ENCODE data around the gene PDLIM4. TPM values are rescaled to one million over a fixed set of nuclear protein-coding genes. Genes with fewer than 3 reads are reported as not detected.

The PDLIM4 gene
- total and polyA plus RNA-seq, 9 donors: 3.4 to 63.4 (median 40.8) TPM

DNA sequence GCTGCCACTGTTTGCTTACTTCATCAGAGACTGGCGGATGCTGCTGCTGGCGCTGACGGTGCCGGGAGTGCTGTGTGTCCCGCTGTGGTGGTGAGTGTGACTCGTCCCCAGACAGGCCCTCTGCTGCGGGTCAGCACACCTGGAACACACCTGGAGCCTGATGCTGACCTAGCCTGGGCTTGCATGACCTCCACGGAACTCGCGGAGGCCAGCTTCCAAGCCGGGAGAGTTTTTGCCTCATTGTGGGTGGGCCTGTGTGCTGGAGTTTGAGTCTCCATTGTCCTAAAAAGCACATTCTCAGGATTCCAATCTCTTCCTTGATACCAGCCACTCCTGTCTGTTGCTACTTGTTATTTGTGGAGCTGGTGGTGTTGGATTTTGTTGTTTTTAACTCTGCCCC lies 64.8 kb downstream of the PDLIM4 start:
- TF ChIP-seq, protein P1, sequence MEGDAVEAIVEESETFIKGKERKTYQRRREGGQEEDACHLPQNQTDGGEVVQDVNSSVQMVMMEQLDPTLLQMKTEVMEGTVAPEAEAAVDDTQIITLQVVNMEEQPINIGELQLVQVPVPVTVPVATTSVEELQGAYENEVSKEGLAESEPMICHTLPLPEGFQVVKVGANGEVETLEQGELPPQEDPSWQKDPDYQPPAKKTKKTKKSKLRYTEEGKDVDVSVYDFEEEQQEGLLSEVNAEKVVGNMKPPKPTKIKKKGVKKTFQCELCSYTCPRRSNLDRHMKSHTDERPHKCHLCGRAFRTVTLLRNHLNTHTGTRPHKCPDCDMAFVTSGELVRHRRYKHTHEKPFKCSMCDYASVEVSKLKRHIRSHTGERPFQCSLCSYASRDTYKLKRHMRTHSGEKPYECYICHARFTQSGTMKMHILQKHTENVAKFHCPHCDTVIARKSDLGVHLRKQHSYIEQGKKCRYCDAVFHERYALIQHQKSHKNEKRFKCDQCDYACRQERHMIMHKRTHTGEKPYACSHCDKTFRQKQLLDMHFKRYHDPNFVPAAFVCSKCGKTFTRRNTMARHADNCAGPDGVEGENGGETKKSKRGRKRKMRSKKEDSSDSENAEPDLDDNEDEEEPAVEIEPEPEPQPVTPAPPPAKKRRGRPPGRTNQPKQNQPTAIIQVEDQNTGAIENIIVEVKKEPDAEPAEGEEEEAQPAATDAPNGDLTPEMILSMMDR (IDR thresholded peaks at IDR 0.05): no peak
- TF ChIP-seq POLR2A (IDR thresholded peaks at IDR 0.05): no peak
- no peak for TF ChIP-seq EP300 (IDR thresholded peaks at IDR 0.05)
- Histone ChIP-seq H3K27ac (no peak overlapping the region), H3K9me3 (no peaks in the 10 kb centered on the region), H3K4me1 (ENCODE audit: insufficient read depth) (no peaks in the 10 kb centered on the region), H3K36me3 (no peaks in the 10 kb centered on the region), H3K4me3 (no peak overlapping the region), H3K27me3 (no peaks in the 10 kb centered on the region)
- intact Hi-C loops (cut with DNase I): no loop called here
- no peak for DNase-seq
- 32 to 40% (median 32%) methylated on average over 11 of the region's 11 CpGs for WGBS, 3 donors

Small RNA genes within 50 kb of the gene (microRNA-seq; reads per million reads assigned to microRNA genes)
- gene MIR6830: 0 reads per million in 3 donors

Other genes with a start within 250 kb of the PDLIM4 start
- gene ACSL6, start 246.0 kb upstream of the PDLIM4 start, total RNA-seq: under 1 TPM in 6 of 7 donors, not detected in 1; 0.07 to 0.34 (median 0.22) TPM
- gene ACSL6, start 246.0 kb upstream of the PDLIM4 start, polyA plus RNA-seq: under 1 TPM; 0.17 to 0.65 TPM
- not detected for gene IL3, start 197.0 kb upstream of the PDLIM4 start, total RNA-seq
- gene IL3, start 197.0 kb upstream of the PDLIM4 start, polyA plus RNA-seq: not detected
- under 1 TPM in 1 of 7 donors, not detected in 6; 0.28 TPM for gene CSF2, start 183.9 kb upstream of the PDLIM4 start, total RNA-seq
- not detected for gene CSF2, start 183.9 kb upstream of the PDLIM4 start, polyA plus RNA-seq
- gene P4HA2, start 29.8 kb upstream of the PDLIM4 start, total RNA-seq: 10 to 100 TPM in 5 of 7 donors, 1 to 10 TPM in 2; 3.9 to 36.9 (median 15.4) TPM
- 10 to 100 TPM in 1 of 2 donors, 1 to 10 TPM in 1; 4.6 to 25.8 TPM for gene P4HA2, start 29.8 kb upstream of the PDLIM4 start, polyA plus RNA-seq
- gene SLC22A4, start 36.7 kb downstream of the PDLIM4 start, total RNA-seq: 1 to 10 TPM in 6 of 7 donors, under 1 TPM in 1; 0.72 to 7.7 (median 3.0) TPM
- 1 to 10 TPM; 1.1 to 1.7 TPM for gene SLC22A4, start 36.7 kb downstream of the PDLIM4 start, polyA plus RNA-seq
- gene SLC22A5, start 112.0 kb downstream of the PDLIM4 start, total RNA-seq: 10 to 100 TPM in 6 of 7 donors, 1 to 10 TPM in 1; 8.7 to 37.5 (median 10.6) TPM
- gene SLC22A5, start 112.0 kb downstream of the PDLIM4 start, polyA plus RNA-seq: 10 to 100 TPM in 1 of 2 donors, 1 to 10 TPM in 1; 5.2 to 10.4 TPM
- gene IRF1, start 233.1 kb downstream of the PDLIM4 start, total RNA-seq: 100 to 1,000 TPM in 1 of 7 donors, 10 to 100 TPM in 6; 17.3 to 126 (median 31.1) TPM
- gene IRF1, start 233.1 kb downstream of the PDLIM4 start, polyA plus RNA-seq: 10 to 100 TPM; 23.1 to 26.7 TPM

All from ovary (tissue), 9 donors.